Astrocyte of the hippocampus (primary cell): ENCODE data around the gene DNAJB5.
"Not testable (repeated sequence)": the region's sequence is repeated elsewhere in the genome, so short reads cannot be mapped to it uniquely, and the experiment has no call there.

Experiments
- DNase-seq: peaks from one replicate; pipeline ENCODE4 v3.0.0; 2011; ENCODE audit warnings: low read depth, low spot score

DNAJB5 gene

GRCh38 chr9:35000535-35001284 is 11.2 kb downstream of the DNAJB5 start:
- DNase-seq = no peak

- no peak for DNase-seq
Observed at GRCh38 chr9:35001285-35001677, 11.7 kb downstream of the DNAJB5 start.

- DNase-seq = no peak
Observed at GRCh38 chr9:35001803-35002502, 12.4 kb downstream of the DNAJB5 start.

GRCh38 chr9:35002623-35003022 is 13.1 kb downstream of the DNAJB5 start:
- DNase-seq = no peak

GRCh38 chr9:35004299-35004698 is 14.8 kb downstream of the DNAJB5 start:
- DNase-seq = not testable (repeated sequence)

GRCh38 chr9:35010351-35010958 is 20.9 kb downstream of the DNAJB5 start:
- DNase-seq = no peak

GRCh38 chr9:35014517-35014916 is 25.0 kb downstream of the DNAJB5 start:
- DNase-seq = no peak

- not testable (repeated sequence) for DNase-seq
Observed at GRCh38 chr9:35023443-35023842, 33.9 kb downstream of the DNAJB5 start.

GRCh38 chr9:35026671-35027070 is 37.1 kb downstream of the DNAJB5 start:
- DNase-seq = no peak

- no peak for DNase-seq
Observed at GRCh38 chr9:35027374-35027773, 37.8 kb downstream of the DNAJB5 start.

GRCh38 chr9:35027860-35028259 is 38.3 kb downstream of the DNAJB5 start:
- no peak for DNase-seq

GRCh38 chr9:35028341-35028740 is 38.8 kb downstream of the DNAJB5 start:
- no peak for DNase-seq

GRCh38 chr9:35029241-35029640 is 39.7 kb downstream of the DNAJB5 start:
- no peak for DNase-seq

- DNase-seq = no peak
Observed at GRCh38 chr9:35029852-35030251, 40.3 kb downstream of the DNAJB5 start.

GRCh38 chr9:35033101-35033500 is 43.6 kb downstream of the DNAJB5 start:
- DNase-seq = no peak

- DNase-seq = peak; percentile 31
Observed at GRCh38 chr9:35035851-35036701, 46.5 kb downstream of the DNAJB5 start.

- DNase-seq = peak; percentile 12
Observed at GRCh38 chr9:35042081-35042604, 52.6 kb downstream of the DNAJB5 start.

- no peak for DNase-seq
Observed at GRCh38 chr9:35042891-35043545, 53.5 kb downstream of the DNAJB5 start.

- DNase-seq = peak; percentile 69
Observed at GRCh38 chr9:35044071-35044470, 54.5 kb downstream of the DNAJB5 start.
